ENCODE measurements around the gene PCDHGC4. TPM values are rescaled to one million over a fixed set of nuclear protein-coding genes. Genes with fewer than 3 reads are reported as not detected.

The PCDHGC4 gene
- total RNA-seq, 1 experiment from 2014 or later, result 4.3 TPM

GRCh38 chr5:141529002-141529401 lies 44.2 kb downstream of the PCDHGC4 start:
- H2BK5ac ChIP-seq (ENCODE audit: insufficient read length, low read length), result no peak overlapping the region
- H3K9ac ChIP-seq (ENCODE audit: extremely low read depth, insufficient read length, low read length), result no peak overlapping the region
- no peak overlapping the region for H2BK15ac ChIP-seq (ENCODE audit: low read depth, low read length)
- H3K14ac ChIP-seq (ENCODE audit: insufficient read depth, low read length), result no peak overlapping the region
- H3K79me2 ChIP-seq (ENCODE audit: insufficient read depth, low read length), result no peaks in the 10 kb centered on the region
- Mint-ChIP-seq H3K9me3 (no peaks in the 10 kb centered on the region), H3K27ac (no peak overlapping the region; a peak in 1 of 7 replicates), H3K4me1 (peaks cover 15 to 19% of the 10 kb centered on the region in 2 experiments), H3K36me3 (ENCODE audit: insufficient read depth in 1 of 3, low read depth in 3 of 3) (peaks cover 24 to 37% (median 37%) of the 10 kb centered on the region in 3 experiments; a peak in 6 of 7 replicates), H3K4me3 (no peak overlapping the region), H3K27me3 (ENCODE audit: low read depth) (no peaks in the 10 kb centered on the region; the same call in 1 of the 2 replicates)
- no peak overlapping the region for H2AFZ ChIP-seq (ENCODE audit: low read length)
- no CpG with 5 or more reads among the region's 5 CpGs for WGBS (ENCODE audit: extremely low coverage, insufficient read length, low lambda C conversion rate)
- H2BK120ac ChIP-seq (ENCODE audit: low read depth, low read length, poor library complexity, severe bottlenecking), result no peak overlapping the region
- no peak overlapping the region for H2AK5ac ChIP-seq (ENCODE audit: insufficient read length, low read length)
- H2BK12ac ChIP-seq (ENCODE audit: insufficient read length, low read depth, low read length), result no peak overlapping the region
- H3T11ph ChIP-seq (ENCODE audit: low read length), result no peak overlapping the region
- no peak overlapping the region for H3K23ac ChIP-seq (ENCODE audit: insufficient read length, low read depth, low read length)
- no peaks in the 10 kb centered on the region for H4K20me1 ChIP-seq (ENCODE audit: control insufficient read depth, insufficient read depth, insufficient read length)
- H2BK20ac ChIP-seq (ENCODE audit: low read depth, low read length, poor library complexity, severe bottlenecking), result no peak overlapping the region
- H3K4ac ChIP-seq (ENCODE audit: low read depth, low read length), result no peak overlapping the region
- no peaks in the 10 kb centered on the region for H3K9me3 ChIP-seq (ENCODE audit: control insufficient read depth, low read depth, low read length)
- no peak for DNase-seq
- H3K27me3 ChIP-seq (ENCODE audit: insufficient read depth, low read length), result no peaks in the 10 kb centered on the region
- H4K91ac ChIP-seq (ENCODE audit: insufficient read length, low read depth, low read length), result no peak overlapping the region
- no peaks in the 10 kb centered on the region; the same call in none of the 2 replicates for H3K4me1 ChIP-seq (ENCODE audit: insufficient read depth, low read length)
- H3K18ac ChIP-seq (ENCODE audit: insufficient read length, low read depth, low read length), result no peak overlapping the region
- no peak overlapping the region for H3K56ac ChIP-seq (ENCODE audit: insufficient read length, low read depth, low read length)
- H4K5ac ChIP-seq (ENCODE audit: insufficient read length, low read depth, low read length), result no peak overlapping the region
- no peaks in the 10 kb centered on the region for H3K23me2 ChIP-seq (ENCODE audit: insufficient read length, low read depth, low read length, poor library complexity, severe bottlenecking)
- H4K8ac ChIP-seq (replicated peaks; ENCODE audit: insufficient read length, low read depth, low read length), result no peak overlapping the region
- TF ChIP-seq CTCF (conservative IDR thresholded peaks at IDR 0.05), result no peak
- no peak overlapping the region for H3K27ac ChIP-seq (ENCODE audit: insufficient read length, low read depth, low read length)
- no peak overlapping the region for H3K4me2 ChIP-seq (ENCODE audit: insufficient read depth, insufficient read length, low read length)
- H3K79me1 ChIP-seq (ENCODE audit: insufficient read depth, low read depth, low read length, poor library complexity, severe bottlenecking), result peaks cover under 1% of the 10 kb centered on the region
